AG10803 (cell line): ENCODE results near the gene SLC35F3.

Source experiments
- DNase-seq: peaks from one replicate; pipeline ENCODE4 v3.0.0; 2010; ENCODE audit warnings: low read depth
- H3K4me3 ChIP-seq: 2 replicates; pipeline ENCODE4 v1.5.1; 2011; ENCODE audit warnings: mild to moderate bottlenecking, low read length, control low read depth
- CTCF ChIP-seq: conservative IDR thresholded peaks from 2 replicates; pipeline ENCODE4 v1.5.1; 2011; ENCODE audit warnings: mild to moderate bottlenecking, low read length, control low read depth, inconsistent platforms

Gene SLC35F3

GRCh38 chr1:234261545-234261944 lies 357.1 kb downstream of the SLC35F3 start:
- no peak for TF ChIP-seq CTCF
- no peak overlapping the region for H3K4me3 ChIP-seq

GRCh38 chr1:234262007-234262753 lies 357.7 kb downstream of the SLC35F3 start:
- DNase-seq = no peak
- TF ChIP-seq CTCF = no peak
- H3K4me3 ChIP-seq = no peak overlapping the region

More at GRCh38 chr1:234261545-234261944, 357.1 kb downstream of the SLC35F3 start:
- DNase-seq = no peak

- no peak for TF ChIP-seq CTCF
- peak; percentile 37 for DNase-seq
- H3K4me3 ChIP-seq = no peak overlapping the region
Observed at GRCh38 chr1:234262754-234263105, 358.3 kb downstream of the SLC35F3 start.

- TF ChIP-seq CTCF = no peak
- DNase-seq = no peak
Observed at GRCh38 chr1:234264832-234265231, 360.4 kb downstream of the SLC35F3 start.

GRCh38 chr1:234265321-234265720 lies 360.8 kb downstream of the SLC35F3 start:
- H3K4me3 ChIP-seq = no peak overlapping the region
- no peak for DNase-seq
- TF ChIP-seq CTCF = no peak

More at GRCh38 chr1:234264832-234265231, 360.4 kb downstream of the SLC35F3 start:
- H3K4me3 ChIP-seq = no peak overlapping the region

GRCh38 chr1:234265861-234266260 lies 361.4 kb downstream of the SLC35F3 start:
- no peak overlapping the region for H3K4me3 ChIP-seq
- DNase-seq = no peak
- TF ChIP-seq CTCF = no peak

GRCh38 chr1:234270093-234270492 lies 365.6 kb downstream of the SLC35F3 start:
- DNase-seq = no peak
- no peak for TF ChIP-seq CTCF
- no peak overlapping the region for H3K4me3 ChIP-seq
